ENCODE data around the gene ZHX3. TPM values are rescaled to one million over a fixed set of nuclear protein-coding genes. Genes with fewer than 3 reads are reported as not detected.

ZHX3 gene
- total RNA-seq, 3 donors from 2014 or later (not counting 1 experiment from before 2014, with no cell fraction given) = 9.0 to 11.8 (median 10.3) TPM

DNA sequence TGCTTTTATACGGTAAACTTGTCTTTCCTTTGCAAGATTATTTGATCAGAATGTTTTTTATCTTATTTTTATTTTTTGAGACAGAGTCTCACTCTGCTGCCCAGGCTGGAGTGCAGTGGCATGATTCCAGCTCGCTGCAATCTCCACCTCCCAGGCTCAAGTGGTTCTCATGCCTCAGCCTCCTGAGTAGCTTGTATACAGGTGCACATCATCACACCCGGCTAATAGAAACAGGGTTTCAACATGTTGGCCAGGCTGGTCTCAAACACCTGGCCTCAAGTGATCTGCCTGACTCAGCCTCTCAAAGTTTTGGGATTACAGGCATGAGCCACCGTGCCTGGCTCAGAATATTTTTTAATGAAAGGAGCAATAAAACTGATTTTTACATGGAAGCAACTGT lies 14.2 kb upstream of the ZHX3 start:
- Histone ChIP-seq H3K27me3 (ENCODE audit: control insufficient read depth, insufficient read depth, low read length) (no peaks in the 10 kb centered on the region), H3K27ac (ENCODE audit: low read length) (no peak overlapping the region), H3K4me3 (ENCODE audit: low read length) (no peak overlapping the region), H3K36me3 (ENCODE audit: control insufficient read depth, insufficient read depth, low read length) (no peaks in the 10 kb centered on the region), H3K9me3 (ENCODE audit: control insufficient read depth, insufficient read depth, low read length) (no peaks in the 10 kb centered on the region), H3K4me1 (ENCODE audit: control insufficient read depth, insufficient read depth, low read length) (peaks cover 12% of the 10 kb centered on the region)
- TF ChIP-seq, protein P1, sequence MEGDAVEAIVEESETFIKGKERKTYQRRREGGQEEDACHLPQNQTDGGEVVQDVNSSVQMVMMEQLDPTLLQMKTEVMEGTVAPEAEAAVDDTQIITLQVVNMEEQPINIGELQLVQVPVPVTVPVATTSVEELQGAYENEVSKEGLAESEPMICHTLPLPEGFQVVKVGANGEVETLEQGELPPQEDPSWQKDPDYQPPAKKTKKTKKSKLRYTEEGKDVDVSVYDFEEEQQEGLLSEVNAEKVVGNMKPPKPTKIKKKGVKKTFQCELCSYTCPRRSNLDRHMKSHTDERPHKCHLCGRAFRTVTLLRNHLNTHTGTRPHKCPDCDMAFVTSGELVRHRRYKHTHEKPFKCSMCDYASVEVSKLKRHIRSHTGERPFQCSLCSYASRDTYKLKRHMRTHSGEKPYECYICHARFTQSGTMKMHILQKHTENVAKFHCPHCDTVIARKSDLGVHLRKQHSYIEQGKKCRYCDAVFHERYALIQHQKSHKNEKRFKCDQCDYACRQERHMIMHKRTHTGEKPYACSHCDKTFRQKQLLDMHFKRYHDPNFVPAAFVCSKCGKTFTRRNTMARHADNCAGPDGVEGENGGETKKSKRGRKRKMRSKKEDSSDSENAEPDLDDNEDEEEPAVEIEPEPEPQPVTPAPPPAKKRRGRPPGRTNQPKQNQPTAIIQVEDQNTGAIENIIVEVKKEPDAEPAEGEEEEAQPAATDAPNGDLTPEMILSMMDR (IDR thresholded peaks at IDR 0.05) = no peak
- ATAC-seq = no peak
- Mint-ChIP-seq H3K9me3 (no peaks in the 10 kb centered on the region), H3K4me3 (no peak overlapping the region), H3K27me3 (ENCODE audit: low read depth in 2 of 2) (peaks cover 4 to 7% of the 10 kb centered on the region in 2 donors), H3K4me1 (peaks cover 12 to 24% of the 10 kb centered on the region in 2 donors), H3K27ac (no peak overlapping the region), H3K36me3 (no peaks in the 10 kb centered on the region)
- intact Hi-C loops (cut with micrococcal nuclease) = no loop called here
- DNase-seq = no peak
- 90% methylated on average over 4 of the region's 4 CpGs for WGBS (ENCODE audit: insufficient coverage)

DNA sequence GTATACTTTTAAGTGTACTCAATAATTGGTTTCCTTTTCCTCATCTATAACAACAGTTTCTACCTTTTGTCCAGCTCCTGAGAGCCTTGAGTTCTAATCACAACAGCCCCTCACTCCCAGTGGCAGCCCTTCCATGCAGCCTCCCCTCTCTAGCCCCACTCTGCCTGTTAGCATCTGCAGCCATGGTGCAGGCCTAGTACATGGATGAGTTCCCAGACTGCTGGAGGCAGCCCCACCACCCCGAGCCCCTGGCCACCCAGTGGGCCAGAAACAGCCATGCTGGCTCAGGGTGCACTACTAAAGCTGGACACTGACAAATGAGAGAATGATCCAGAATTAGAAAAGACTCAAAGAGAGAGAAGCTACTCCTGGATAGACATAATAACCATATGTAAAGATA lies 13.4 kb upstream of the ZHX3 start:
- Histone ChIP-seq H3K4me3 (ENCODE audit: low read length) (no peak overlapping the region), H3K27ac (ENCODE audit: low read length) (no peak overlapping the region), H3K36me3 (ENCODE audit: control insufficient read depth, insufficient read depth, low read length) (no peaks in the 10 kb centered on the region), H3K9me3 (ENCODE audit: control insufficient read depth, insufficient read depth, low read length) (no peaks in the 10 kb centered on the region), H3K27me3 (ENCODE audit: control insufficient read depth, insufficient read depth, low read length) (no peaks in the 10 kb centered on the region), H3K4me1 (ENCODE audit: control insufficient read depth, insufficient read depth, low read length) (peaks cover 12% of the 10 kb centered on the region)
- 85% methylated on average over 1 of the region's 1 CpG for WGBS (ENCODE audit: insufficient coverage)
- peaks cover 4 to 7% of the 10 kb centered on the region in 2 donors for H3K27me3 Mint-ChIP-seq (ENCODE audit: low read depth in 2 of 2)
- H3K9me3 Mint-ChIP-seq = no peaks in the 10 kb centered on the region
- DNase-seq = no peak
- H3K4me3 Mint-ChIP-seq = no peak overlapping the region
- no peaks in the 10 kb centered on the region for H3K36me3 Mint-ChIP-seq
- no peak for ATAC-seq
- intact Hi-C loops (cut with micrococcal nuclease) = no loop called here
- H3K27ac Mint-ChIP-seq = no peak overlapping the region
- TF ChIP-seq, protein P1 (IDR thresholded peaks at IDR 0.05) = no peak
- H3K4me1 Mint-ChIP-seq = peaks cover 12 to 24% of the 10 kb centered on the region in 2 donors

DNA sequence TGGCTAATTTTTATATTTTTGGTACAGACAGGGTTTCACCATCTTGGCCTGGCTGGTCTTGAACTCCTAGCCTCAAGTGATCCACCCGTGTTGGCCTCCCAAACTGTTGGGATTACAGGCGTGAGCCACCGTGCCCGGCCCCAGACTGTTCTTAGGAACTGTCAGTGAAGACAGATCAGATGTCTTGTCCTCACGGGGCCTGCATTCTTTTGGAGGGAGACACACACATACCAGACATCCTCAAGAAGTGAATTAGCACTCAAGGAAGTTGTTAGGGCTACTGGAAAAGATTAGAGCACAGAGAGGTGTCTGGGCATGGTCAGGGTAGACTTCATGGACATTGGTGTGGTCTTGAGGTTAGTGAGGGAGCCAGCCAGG lies 12.8 kb upstream of the ZHX3 start:
- H3K4me1 ChIP-seq (ENCODE audit: control insufficient read depth, insufficient read depth, low read length) = peaks cover 12% of the 10 kb centered on the region
- no peak overlapping the region for H3K27ac ChIP-seq (ENCODE audit: low read length)
- Mint-ChIP-seq H3K27ac (no peak overlapping the region), H3K9me3 (no peaks in the 10 kb centered on the region), H3K36me3 (no peaks in the 10 kb centered on the region), H3K4me1 (peaks cover 12 to 24% of the 10 kb centered on the region in 2 donors), H3K4me3 (no peak overlapping the region), H3K27me3 (ENCODE audit: low read depth in 2 of 2) (peaks cover under 1 to 3% of the 10 kb centered on the region in 2 donors)
- TF ChIP-seq, protein P1 (IDR thresholded peaks at IDR 0.05) = no peak
- no peak for ATAC-seq
- intact Hi-C loops (cut with micrococcal nuclease) = no loop called here
- H3K9me3 ChIP-seq (ENCODE audit: control insufficient read depth, insufficient read depth, low read length) = no peaks in the 10 kb centered on the region
- H3K27me3 ChIP-seq (ENCODE audit: control insufficient read depth, insufficient read depth, low read length) = no peaks in the 10 kb centered on the region
- no peak for DNase-seq
- 89% methylated on average over 5 of the region's 5 CpGs for WGBS (ENCODE audit: insufficient coverage)
- no peak overlapping the region for H3K4me3 ChIP-seq (ENCODE audit: low read length)
- H3K36me3 ChIP-seq (ENCODE audit: control insufficient read depth, insufficient read depth, low read length) = no peaks in the 10 kb centered on the region
